GM21576 (cell line): Measurements from ENCODE around the gene CSNK1A1.
"Not testable (repeated sequence)": the region's sequence is repeated elsewhere in the genome, so short reads cannot be mapped to it uniquely, and the experiment has no call there.

ENCODE experiments used
- ATAC-seq: cut with Tn5 transposase; IDR thresholded peaks from one replicate; pipeline ENCODE4 v1.9.1; 2021; ENCODE audit warnings: mild to moderate bottlenecking, moderate library complexity; ENCODE audit not compliant: unreplicated experiment

Gene CSNK1A1

GRCh38 chr5:149532413-149532812 is 18.8 kb downstream of the CSNK1A1 start:
- no peak for ATAC-seq

- ATAC-seq: no peak
These were observed 21.8 kb downstream of the CSNK1A1 start for GRCh38 chr5:149529463-149529862.

DNA sequence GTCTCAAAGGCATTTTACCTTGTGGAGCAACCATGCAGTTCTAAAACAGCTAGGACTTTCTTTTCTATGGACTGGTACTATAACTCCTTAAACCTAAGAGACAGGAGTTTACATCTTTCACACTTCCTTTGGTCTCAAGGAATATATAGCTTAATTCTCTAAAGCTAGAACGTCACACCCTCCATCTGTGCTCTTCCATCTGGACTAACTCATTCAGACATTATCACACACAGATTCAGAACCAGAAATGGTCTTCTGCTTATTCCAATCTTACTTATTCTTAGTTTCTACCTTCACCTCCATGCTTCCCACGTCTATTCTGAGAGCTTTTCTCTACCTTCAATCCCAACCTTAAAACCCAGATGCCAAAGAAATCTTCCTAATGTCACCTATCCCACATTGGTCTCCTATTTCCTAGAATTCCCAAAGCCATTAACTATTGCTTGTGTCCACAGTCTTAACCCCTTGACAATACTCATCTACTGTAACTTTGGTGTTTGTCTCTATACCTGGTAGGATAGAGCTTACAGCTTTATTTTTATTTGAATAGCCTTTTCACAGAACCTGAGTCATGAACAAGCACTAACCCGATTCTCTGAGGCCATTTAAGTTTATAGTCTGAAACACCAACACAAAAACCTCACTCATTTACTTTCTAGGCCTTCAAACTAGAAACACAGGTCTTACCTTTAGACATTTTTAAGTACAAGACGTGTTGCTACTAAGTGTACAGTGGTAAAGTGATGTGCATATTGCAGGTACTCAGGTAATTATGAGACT is 22.8 kb downstream of the CSNK1A1 start:
- no peak for ATAC-seq

DNA sequence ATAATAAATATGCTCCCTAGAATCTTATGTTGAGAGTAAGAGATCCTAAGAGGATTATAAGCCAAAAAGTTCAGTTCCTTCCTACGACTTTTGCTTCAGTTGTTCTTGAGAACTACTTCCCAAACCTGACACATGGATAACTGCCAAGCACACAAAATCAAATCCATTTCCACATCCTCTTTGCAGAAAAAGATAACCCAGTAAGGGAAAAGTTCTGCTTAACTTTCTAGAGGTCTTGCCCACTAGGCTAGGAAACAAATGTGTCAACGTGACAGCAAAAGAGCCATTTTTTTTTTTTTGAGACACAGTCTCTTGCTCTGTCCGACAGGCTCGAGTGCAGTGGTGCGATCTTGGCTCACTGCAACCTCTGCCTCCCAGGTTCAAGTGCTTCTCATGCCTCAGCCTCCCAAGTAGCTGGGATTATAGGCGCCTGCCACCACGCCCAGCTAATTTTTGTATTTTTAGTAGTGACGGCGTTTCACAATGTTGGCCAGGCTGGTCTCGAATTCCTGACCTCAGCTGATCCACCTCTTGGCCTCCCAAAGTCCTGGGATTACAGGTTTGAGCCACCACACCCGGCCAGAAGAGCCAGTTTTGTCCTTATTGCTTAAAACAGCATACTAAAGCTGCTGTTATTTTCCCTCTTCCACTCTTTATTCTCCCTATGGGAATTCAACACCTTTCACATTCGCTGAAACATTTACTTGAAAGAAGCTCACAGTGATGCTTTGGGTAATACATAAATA is 24.2 kb downstream of the CSNK1A1 start:
- ATAC-seq: no peak

GRCh38 chr5:149521739-149522685 is 29.2 kb downstream of the CSNK1A1 start:
- no peak for ATAC-seq

GRCh38 chr5:149519601-149520000 is 31.6 kb downstream of the CSNK1A1 start:
- no peak for ATAC-seq

- no peak for ATAC-seq
These were observed 32.6 kb downstream of the CSNK1A1 start for GRCh38 chr5:149518620-149519019.

DNA sequence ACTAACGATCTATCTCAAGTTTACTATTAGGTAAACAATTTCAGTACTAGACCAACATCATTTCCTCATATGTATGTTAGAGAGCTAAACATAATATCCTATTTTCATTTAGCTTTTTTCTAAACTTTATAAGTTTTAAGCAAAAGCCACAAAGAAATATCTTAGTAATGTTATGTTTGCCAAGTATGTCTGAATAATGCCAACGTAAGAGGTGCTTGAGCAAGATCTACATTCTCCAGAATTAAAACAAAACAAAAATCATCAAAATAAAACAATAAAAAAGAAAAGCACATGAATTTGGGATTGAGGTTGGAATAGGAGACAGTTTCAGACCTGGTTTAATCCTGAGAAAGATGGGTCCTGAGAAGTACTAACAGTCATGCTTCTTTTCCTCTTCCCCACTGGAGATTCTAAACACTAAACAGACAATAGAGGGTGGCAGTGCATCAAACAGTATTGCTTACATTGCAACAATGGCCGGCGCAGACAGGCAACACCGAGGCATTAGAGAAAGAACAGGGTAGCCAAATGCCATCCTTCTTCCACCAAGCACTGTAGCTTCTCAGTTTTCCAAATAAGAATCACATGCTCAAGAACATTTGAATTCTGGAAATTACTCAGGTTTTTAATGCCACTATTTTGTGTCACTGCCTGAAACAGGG is 33.6 kb downstream of the CSNK1A1 start:
- ATAC-seq: no peak

DNA sequence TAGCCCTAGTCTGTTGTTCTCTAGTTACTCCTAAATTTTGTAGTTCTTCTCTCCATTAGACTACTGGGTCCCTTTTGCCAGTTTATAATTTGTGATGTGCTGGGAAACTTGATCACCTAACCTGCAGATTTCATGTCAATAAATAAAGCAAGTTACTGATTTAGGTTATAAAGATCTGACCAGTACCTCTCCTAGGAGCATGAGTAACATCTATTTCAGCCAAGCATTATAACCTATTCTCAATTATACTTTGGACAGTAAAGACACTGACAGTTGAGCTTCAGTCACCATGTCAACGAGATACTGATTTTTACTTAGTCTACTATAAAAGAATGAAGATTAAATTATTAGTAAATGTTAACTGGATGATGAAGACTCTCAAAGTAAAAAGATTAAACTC is 36.7 kb downstream of the CSNK1A1 start:
- no peak for ATAC-seq

- ATAC-seq: not testable (repeated sequence)
These were observed 37.8 kb downstream of the CSNK1A1 start for GRCh38 chr5:149513372-149513947.

DNA sequence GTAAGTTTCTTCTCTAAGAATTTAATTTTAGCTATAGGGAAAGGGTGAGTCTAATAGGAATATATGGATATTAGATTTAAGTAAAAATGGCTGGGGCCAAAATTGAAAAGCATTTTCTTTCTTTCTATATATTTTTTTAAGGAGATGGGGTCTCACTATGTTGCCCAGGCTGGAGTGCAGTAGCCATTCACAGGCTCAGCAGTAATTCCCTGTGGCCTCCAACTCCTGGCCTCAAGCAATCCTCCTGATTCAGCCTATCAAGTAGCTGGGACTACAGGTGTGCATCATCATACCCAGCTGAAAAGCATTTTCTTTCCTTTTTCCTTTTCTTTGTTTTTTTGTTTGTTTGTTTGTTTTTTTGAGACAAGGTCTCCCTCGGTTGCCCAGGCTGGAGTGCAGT is 41.1 kb downstream of the CSNK1A1 start:
- ATAC-seq: no peak

DNA sequence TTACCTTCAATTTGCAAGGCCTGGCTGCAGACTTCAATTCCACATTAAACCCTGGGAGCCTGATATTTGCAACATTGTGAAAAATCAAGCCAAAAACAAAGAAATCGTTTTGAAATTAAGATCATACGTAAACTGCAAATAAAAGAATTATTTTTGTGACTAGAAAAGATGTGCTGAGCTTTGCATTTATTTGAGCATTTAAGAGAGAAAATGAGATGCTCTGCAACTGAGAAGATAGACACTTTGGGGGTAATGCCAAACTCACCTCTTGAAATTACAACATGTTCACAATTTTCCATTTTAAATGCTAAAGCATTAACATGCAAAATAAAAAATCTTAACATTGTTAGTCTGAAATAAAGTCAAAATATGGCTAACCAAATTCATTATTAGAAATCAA is 46.6 kb downstream of the CSNK1A1 start:
- no peak for ATAC-seq

DNA sequence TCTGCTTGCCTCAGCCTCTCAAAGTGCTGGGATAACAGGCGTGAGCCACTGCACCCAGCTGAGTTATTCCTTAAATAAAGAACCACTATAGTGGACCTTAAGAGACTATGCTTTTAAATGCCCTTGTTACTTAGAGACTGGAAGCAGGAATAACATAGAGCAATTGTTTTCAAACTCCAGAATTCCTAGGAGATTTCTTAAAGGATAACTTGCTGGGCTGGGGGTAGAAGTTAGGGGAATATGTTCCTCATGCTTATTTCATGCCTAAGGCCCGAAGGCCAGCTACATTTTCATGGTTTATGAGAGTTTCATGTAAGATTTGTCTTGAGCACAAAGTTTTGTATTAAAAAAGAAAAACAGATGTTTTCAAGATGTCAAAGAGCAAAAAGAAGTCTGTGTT is 48.2 kb downstream of the CSNK1A1 start:
- no peak for ATAC-seq

DNA sequence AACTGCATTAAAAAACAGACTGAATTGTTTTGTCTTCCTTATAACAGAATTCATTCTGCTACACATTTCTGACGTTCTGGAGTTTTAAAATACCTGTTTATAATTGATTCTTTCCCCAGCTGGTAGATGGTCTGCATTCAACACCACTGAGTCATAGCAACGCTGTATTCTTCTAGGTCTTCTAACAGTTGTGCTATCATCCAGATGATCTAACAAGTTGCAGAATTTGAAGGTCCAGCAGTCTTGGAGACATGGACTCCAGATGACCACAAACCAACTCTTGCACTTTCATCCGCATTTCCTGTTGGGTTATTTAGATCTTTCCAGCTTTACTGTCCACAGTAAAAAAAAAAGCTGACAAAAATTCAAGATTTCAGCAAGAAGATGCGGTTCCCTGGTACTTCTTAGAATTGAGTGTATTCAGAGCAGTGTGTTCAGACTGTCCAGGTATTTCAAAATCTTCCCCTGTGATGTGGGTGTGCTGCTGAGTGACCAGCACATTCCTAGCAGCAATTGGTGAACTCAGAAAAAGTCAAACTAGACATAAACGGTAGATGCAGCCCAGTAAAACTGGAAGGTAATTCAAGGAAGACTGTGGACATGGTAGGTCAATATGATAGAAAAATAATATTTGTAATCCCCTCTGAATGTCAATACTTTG is 50.2 kb downstream of the CSNK1A1 start:
- ATAC-seq: no peak

- ATAC-seq: no peak
These were observed 52.4 kb downstream of the CSNK1A1 start for GRCh38 chr5:149498724-149499336.

DNA sequence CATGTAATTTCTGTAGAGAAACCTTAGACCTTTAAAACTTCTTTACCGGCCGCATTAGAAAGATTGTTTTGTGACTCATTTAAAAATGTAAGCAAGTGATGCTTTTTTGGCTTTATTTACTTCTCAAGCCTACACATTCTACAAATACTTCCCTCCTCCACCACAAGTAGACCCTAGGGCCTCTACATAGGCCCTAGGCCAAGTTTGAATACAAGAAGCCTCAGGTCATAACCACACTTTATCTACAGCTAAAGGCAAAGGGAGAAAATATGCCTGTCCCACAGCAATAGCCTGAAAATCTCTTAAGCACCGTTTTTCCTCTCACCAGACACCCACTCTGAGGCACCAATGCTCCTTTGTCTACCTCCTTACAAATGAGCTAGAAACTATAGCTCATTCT is 53.9 kb downstream of the CSNK1A1 start:
- ATAC-seq: no peak

GRCh38 chr5:149496917-149497316 is 54.3 kb downstream of the CSNK1A1 start:
- no peak for ATAC-seq

GRCh38 chr5:149496166-149496565 is 55.1 kb downstream of the CSNK1A1 start:
- ATAC-seq: no peak

DNA sequence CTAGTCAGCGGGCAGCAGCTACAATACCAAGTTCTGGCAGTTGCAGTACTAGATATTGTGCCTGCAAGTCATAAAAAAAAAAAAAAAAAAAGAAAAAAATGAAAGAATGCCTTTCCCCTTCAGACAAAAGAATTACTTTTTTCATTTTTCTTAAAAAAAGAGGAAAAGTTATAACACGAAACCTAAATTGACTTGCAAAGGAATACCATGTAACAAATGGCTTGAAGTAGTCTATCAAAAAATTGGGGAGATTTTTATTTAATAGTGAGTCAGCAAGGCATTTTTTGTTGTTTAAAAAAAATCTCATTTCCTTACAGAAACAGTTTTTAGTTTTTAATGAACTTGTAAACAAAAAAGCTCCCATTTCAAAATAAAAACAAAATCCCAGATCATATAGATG is 55.6 kb downstream of the CSNK1A1 start:
- no peak for ATAC-seq
